Measurements from ENCODE around the gene RAB42.
"Not testable (repeated sequence)": the region's sequence is repeated elsewhere in the genome, so short reads cannot be mapped to it uniquely, and the experiment has no call there.

The RAB42 gene

DNA sequence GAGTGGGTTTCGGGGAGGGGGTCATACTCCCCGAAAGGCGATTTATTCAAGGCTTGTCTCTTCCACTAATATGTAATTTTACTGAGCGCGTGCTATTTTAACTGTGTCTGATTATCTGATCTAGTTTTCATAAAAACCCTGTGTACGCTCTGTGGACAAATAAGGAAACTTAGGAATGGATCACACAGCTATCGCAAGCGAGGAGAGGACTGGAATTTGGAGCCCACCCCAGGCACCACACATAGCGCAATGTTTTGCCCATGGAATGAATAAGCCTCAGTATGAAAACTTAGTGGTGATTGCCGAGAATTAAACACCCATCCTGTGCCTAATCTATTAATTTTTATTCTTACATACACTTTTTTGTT is 9.8 kb upstream of the RAB42 start:
- no peak for DNase-seq (ENCODE audit: low read depth in 2 of 3, low spot score in 1 of 3)

DNA sequence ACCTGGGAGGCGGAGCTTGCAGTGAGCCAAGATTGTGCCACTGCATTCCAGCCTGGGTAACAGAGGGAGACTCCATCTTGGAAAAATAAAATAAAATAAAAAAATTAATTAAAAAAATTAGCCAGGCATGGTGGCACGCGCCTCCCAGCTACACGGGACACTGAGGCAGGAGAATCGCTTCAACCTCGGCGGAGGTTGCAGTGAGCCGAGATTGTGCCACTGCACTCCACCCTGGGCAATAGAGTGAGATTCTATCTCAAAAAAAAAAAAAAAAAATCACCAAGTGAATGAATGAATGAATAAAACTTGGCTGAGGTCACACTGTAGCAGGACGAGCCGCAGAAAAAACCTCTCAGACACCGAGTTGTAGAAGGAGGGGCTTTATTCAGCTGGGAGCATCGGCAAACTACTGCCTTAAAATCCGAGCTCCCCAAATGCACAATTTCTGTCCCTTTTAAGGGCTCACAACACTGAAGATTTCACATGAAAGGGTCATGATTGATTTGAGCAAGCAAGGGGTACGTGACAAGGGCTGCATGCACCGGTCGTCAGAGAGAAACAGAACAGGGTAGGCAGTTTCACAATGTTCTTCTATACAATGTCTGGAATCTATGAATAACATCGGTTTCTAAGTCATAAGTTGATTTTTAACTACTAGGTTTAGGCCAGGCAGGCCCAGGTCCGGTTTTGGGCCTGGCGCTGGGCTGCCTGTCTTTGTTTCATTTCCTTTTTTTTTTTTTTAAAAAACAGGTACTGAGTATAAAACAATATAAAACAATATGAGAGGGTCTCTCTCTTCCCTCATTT is 5.3 kb upstream of the RAB42 start:
- not testable (repeated sequence) for DNase-seq (ENCODE audit: low read depth in 2 of 3, low spot score in 1 of 3)

DNA sequence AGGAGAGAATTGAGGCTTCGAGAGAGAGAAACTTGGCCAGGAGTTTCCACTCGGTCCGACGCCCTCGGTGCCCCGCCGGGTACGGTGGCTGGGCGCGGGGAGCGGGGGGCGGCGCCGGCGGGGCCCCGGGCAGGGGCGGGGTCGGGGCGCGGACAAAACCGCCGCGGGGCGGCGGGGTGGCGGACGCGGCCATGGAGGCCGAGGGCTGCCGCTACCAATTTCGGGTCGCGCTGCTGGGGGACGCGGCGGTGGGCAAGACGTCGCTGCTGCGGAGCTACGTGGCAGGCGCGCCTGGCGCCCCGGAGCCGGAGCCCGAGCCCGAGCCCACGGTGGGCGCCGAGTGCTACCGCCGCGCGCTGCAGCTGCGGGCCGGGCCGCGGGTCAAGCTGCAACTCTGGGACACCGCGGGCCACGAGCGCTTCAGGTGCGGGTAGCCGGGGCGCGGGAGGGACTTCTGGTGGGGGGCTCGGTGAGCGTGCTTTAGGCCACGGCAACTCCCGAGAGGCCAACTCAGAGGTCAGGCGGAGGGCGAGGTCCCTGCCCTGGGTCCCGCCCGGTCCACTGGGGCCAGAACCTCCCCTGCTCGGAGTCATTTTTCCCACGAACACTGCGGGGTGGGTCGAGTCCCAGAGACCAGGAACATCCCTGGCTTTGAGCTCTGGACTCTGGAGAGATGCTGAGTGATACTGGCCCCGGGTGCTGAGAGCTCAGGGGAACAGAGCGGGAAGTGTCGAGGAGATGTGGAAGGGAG is 431 bp downstream of the RAB42 start:
- no peak for DNase-seq (ENCODE audit: low read depth in 2 of 3, low spot score in 1 of 3)

DNA sequence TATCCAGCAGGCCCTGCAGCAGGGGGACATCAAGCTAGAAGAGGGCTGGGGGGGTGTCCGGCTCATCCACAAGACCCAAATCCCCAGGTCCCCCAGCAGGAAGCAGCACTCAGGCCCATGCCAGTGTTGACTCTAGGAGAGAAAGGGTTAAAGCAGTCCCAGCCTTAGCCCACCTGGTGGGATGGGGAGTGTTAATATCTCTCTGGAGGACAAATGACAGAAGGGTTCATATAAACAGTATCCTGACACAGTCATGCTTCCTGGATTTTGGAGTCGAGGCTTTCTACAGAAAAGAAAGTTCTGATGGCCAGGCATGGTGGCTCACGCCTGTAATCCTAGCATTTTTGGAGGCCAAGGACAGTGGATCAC is 1.9 kb downstream of the RAB42 start:
- DNase-seq (ENCODE audit: low read depth in 2 of 3, low spot score in 1 of 3), result not testable (repeated sequence)

GRCh38 chr1:28594686-28595411 is 2.8 kb downstream of the RAB42 start:
- DNase-seq (ENCODE audit: low read depth in 2 of 3, low spot score in 1 of 3), result not testable (repeated sequence)

GRCh38 chr1:28595412-28596191 is 3.5 kb downstream of the RAB42 start:
- DNase-seq (ENCODE audit: low read depth in 2 of 3, low spot score in 1 of 3), result no peak

GRCh38 chr1:28596276-28596675 is 4.2 kb downstream of the RAB42 start:
- DNase-seq (ENCODE audit: low read depth in 2 of 3, low spot score in 1 of 3), result not testable (repeated sequence)

DNA sequence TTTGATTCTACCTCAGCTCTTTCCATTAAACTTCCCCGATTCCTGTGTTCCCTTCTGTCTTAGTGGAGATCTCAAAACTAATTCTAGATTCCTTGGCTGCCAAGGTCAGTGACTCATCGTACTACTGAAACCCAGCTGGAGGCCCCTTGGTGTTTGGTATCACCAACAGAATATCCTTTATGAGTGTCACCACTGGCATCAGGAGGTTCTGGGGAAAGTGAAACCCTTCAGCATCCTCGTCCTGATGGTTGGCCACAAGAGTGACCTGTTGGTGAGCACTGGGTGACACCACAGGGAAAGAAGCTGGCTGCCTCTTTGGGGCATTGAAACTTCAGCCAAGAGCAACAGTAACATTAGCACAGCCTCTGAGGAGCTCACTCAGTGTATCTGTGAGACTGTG is 9.6 kb downstream of the RAB42 start:
- DNase-seq (ENCODE audit: low read depth in 2 of 3, low spot score in 1 of 3), result peak in 1 of 3 donors; percentile 7

GRCh38 chr1:28602536-28603439 is 10.7 kb downstream of the RAB42 start:
- DNase-seq (ENCODE audit: low read depth in 2 of 3, low spot score in 1 of 3), result no peak

DNA sequence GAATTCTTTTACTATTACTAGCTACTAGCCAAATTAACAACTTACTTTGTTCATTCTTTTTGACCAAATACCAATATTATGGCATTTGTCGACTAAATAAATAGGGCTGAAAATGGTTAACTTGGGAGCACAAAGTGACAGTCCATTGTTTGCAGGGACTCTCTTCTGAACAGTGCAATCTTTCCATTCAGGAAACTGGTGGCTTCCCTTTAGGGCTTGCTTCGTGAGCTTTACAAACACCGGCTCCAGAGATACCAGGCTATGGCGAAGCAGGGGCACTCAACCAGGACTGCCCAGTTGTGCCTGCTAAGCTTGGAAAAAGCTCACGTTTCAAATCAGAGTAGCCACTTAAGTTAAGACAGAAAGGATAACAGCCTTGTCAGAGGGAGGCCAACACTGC is 12.3 kb downstream of the RAB42 start:
- no peak for DNase-seq (ENCODE audit: low read depth in 2 of 3, low spot score in 1 of 3)

GRCh38 chr1:28604962-28605361 is 12.9 kb downstream of the RAB42 start:
- DNase-seq (ENCODE audit: low read depth in 2 of 3, low spot score in 1 of 3), result no peak

GRCh38 chr1:28606771-28607170 is 14.7 kb downstream of the RAB42 start:
- no peak for DNase-seq (ENCODE audit: low read depth in 2 of 3, low spot score in 1 of 3)

DNA sequence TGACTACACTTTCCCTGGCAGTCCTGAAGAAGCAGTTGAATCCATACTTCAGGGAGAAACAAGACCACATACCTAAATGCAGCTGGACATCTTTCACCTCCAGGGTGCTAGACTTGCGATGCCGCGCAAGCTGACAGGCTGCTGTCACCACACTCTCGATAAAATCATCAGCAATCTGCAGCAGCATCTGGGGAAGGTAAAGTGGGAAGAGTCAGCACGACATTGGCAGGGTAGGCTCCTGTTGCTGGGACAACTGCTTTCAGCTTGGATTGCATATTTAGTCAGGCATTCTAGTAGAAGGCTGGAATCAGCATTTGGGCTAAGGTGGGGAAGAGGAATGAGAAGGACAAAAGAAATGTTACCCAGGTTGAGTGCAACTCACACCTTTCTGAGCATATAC is 21.1 kb downstream of the RAB42 start:
- no peak for DNase-seq (ENCODE audit: low read depth in 2 of 3, low spot score in 1 of 3)

- DNase-seq (ENCODE audit: low read depth in 2 of 3, low spot score in 1 of 3), result no peak
Measured at GRCh38 chr1:28631713-28632112, 39.6 kb downstream of the RAB42 start.

DNA sequence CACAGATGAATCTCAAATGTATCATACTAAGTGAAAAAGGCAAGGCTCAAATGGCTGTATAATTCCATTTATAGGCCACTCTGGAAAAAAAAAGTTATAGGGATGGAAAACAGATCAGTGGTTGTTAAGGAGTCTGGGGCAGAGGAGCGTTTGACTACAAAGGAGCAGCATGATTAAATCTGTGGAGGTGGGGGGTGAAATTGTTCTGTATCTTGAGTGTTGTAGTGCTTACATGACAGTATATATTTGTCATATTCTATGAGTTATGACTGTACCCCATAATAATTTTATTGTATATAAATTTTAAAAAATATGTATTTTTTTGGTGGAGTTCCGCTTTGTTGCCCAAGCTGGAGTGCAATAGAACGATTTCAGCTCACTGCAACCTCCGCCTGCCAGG is 40.5 kb downstream of the RAB42 start:
- no peak for DNase-seq (ENCODE audit: low read depth in 2 of 3, low spot score in 1 of 3)

DNA sequence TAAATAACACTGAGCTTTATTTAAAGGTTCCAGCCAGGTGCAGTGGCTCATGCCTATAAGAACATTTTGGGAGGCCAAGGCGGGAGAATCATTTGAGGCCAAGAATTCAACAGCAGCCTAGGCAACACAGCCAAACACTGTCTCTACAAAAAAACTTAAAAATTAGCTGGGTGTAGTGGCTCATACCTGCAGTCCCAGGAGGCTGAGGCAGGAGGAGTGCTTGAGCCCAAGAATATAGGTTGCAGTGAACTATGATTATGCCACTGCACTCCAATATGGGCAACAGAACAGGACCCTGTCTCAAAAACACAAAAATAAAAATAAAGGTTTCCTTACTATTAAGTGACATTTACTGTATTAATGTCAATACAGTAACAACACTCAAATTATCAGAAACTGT is 48.7 kb downstream of the RAB42 start:
- DNase-seq (ENCODE audit: low read depth in 2 of 3, low spot score in 1 of 3), result peak in 1 of 3 donors; percentile 11

DNA sequence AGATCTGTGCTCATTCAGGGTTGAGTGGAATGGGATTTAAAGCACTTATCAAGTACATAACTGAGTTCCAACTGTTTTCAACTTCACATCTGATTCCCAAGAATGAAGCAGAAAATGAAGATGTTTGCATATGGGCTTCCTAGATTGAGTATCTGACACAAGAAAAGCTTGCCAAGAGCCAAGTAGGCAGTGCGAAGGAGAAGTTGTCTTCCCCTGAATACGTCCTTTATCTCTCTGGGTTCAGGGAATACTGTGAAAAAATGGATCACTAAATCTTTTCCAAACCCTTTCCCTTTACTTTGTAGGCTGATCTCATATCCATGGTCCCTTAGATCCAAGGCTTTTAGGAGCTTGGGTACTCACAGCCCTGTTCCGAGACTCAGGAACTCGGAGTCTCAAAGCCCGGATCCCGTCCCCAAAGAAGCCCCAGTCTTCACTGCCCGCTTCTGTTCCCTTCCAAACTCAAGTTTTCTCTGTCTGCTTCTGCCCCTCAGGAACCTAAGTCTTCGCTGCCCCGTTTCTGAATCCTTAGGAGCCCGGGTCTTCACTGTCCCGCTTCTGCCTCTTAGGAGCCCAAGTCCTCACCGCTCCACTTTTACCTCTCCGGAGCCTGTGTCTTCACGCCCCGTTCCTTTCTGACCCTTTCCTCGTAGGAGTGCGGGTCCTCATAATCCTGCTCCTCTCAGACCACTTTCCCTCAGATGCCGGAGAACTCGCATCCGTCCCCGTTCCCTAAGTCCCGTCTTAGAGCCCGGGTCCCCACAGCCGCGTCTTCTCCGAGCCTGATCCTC is 50.2 kb downstream of the RAB42 start:
- no peak for DNase-seq (ENCODE audit: low read depth in 2 of 3, low spot score in 1 of 3)

GRCh38 chr1:28642847-28643635 is 51.0 kb downstream of the RAB42 start, which contains the start of gene TAF12:
Gene TAF12, minus strand, starts transcription at chr1:28643067. Its CDS starts 20,986 bp downstream, at chr1:28622081.
- peak; percentile 81 to 86 (median 84) for DNase-seq (ENCODE audit: low read depth in 2 of 3, low spot score in 1 of 3)
